Measurements from ENCODE around the gene NR3C2.

NR3C2 gene

GRCh38 chr4:148079961-148080360 lies 362.3 kb downstream of the NR3C2 start:
- no peak for DNase-seq (ENCODE audit: low read depth in 1 of 2, low spot score in 1 of 2)

- no peak for DNase-seq (ENCODE audit: low read depth in 1 of 2, low spot score in 1 of 2)
These were observed 364.2 kb downstream of the NR3C2 start for GRCh38 chr4:148078061-148078460.

- no peak for DNase-seq (ENCODE audit: low read depth in 1 of 2, low spot score in 1 of 2)
These were observed 364.6 kb downstream of the NR3C2 start for GRCh38 chr4:148077581-148077980.

GRCh38 chr4:148076964-148077363 lies 365.2 kb downstream of the NR3C2 start:
- DNase-seq (ENCODE audit: low read depth in 1 of 2, low spot score in 1 of 2), result no peak

- DNase-seq (ENCODE audit: low read depth in 1 of 2, low spot score in 1 of 2), result no peak
These were observed 366.8 kb downstream of the NR3C2 start for GRCh38 chr4:148075438-148075837.

GRCh38 chr4:148074462-148074861 lies 367.8 kb downstream of the NR3C2 start:
- no peak for DNase-seq (ENCODE audit: low read depth in 1 of 2, low spot score in 1 of 2)

GRCh38 chr4:148073349-148073748 lies 368.9 kb downstream of the NR3C2 start:
- no peak for DNase-seq (ENCODE audit: low read depth in 1 of 2, low spot score in 1 of 2)

GRCh38 chr4:148072789-148073188 lies 369.4 kb downstream of the NR3C2 start:
- no peak for DNase-seq (ENCODE audit: low read depth in 1 of 2, low spot score in 1 of 2)

- no peak for DNase-seq (ENCODE audit: low read depth in 1 of 2, low spot score in 1 of 2)
These were observed 371.2 kb downstream of the NR3C2 start for GRCh38 chr4:148071009-148071408.

GRCh38 chr4:148069895-148070178 lies 372.4 kb downstream of the NR3C2 start:
- no peak for DNase-seq (ENCODE audit: low read depth in 1 of 2, low spot score in 1 of 2)

- no peak for DNase-seq (ENCODE audit: low read depth in 1 of 2, low spot score in 1 of 2)
These were observed 372.9 kb downstream of the NR3C2 start for GRCh38 chr4:148069086-148069894.

- no peak for DNase-seq (ENCODE audit: low read depth in 1 of 2, low spot score in 1 of 2)
These were observed 373.9 kb downstream of the NR3C2 start for GRCh38 chr4:148068065-148068911.

- DNase-seq (ENCODE audit: low read depth in 1 of 2, low spot score in 1 of 2), result no peak
These were observed 374.8 kb downstream of the NR3C2 start for GRCh38 chr4:148067301-148067916.

GRCh38 chr4:148065075-148065474 lies 377.1 kb downstream of the NR3C2 start:
- DNase-seq (ENCODE audit: low read depth in 1 of 2, low spot score in 1 of 2), result no peak

- DNase-seq (ENCODE audit: low read depth in 1 of 2, low spot score in 1 of 2), result no peak
These were observed 377.8 kb downstream of the NR3C2 start for GRCh38 chr4:148064451-148064850.

GRCh38 chr4:148062301-148062950 lies 379.8 kb downstream of the NR3C2 start:
- DNase-seq (ENCODE audit: low read depth in 1 of 2, low spot score in 1 of 2), result no peak

- no peak for DNase-seq (ENCODE audit: low read depth in 1 of 2, low spot score in 1 of 2)
These were observed 380.4 kb downstream of the NR3C2 start for GRCh38 chr4:148061795-148062194.

- DNase-seq (ENCODE audit: low read depth in 1 of 2, low spot score in 1 of 2), result no peak
These were observed 381.1 kb downstream of the NR3C2 start for GRCh38 chr4:148061141-148061481.

GRCh38 chr4:148060264-148061140 lies 381.7 kb downstream of the NR3C2 start:
- DNase-seq (ENCODE audit: low read depth in 1 of 2, low spot score in 1 of 2), result no peak

- DNase-seq (ENCODE audit: low read depth in 1 of 2, low spot score in 1 of 2), result no peak
These were observed 382.5 kb downstream of the NR3C2 start for GRCh38 chr4:148059617-148060180.
